HG03159 (cell line): ENCODE results near the gene ARHGEF3.

ENCODE experiments used
- ATAC-seq: cut with Tn5 transposase; IDR thresholded peaks from one replicate; pipeline ENCODE4 v1.9.1; 2021; ENCODE audit warnings: mild to moderate bottlenecking, moderate library complexity; ENCODE audit not compliant: unreplicated experiment

ARHGEF3 gene

GRCh38 chr3:56691165-56692000 lies 110.4 kb downstream of the ARHGEF3 start:
- ATAC-seq = no peak

- ATAC-seq = no peak
These were observed 112.4 kb downstream of the ARHGEF3 start for GRCh38 chr3:56689303-56689702.

- ATAC-seq = peak; percentile 63
These were observed 113.6 kb downstream of the ARHGEF3 start for GRCh38 chr3:56688191-56688590.

GRCh38 chr3:56684029-56684428 lies 117.7 kb downstream of the ARHGEF3 start:
- ATAC-seq = no peak

- ATAC-seq = peak; percentile 73
These were observed 118.5 kb downstream of the ARHGEF3 start, which contains the start of gene TASOR for GRCh38 chr3:56683122-56683817. TSS of gene TASOR (minus strand) at chr3:56683265. CDS start at chr3:56683006, 259 bp downstream.

- peak; percentile 69 for ATAC-seq
These were observed 119.2 kb downstream of the ARHGEF3 start for GRCh38 chr3:56682462-56683121.

GRCh38 chr3:56681984-56682461 lies 119.7 kb downstream of the ARHGEF3 start:
- no peak for ATAC-seq

GRCh38 chr3:56680054-56680580 lies 121.6 kb downstream of the ARHGEF3 start:
- ATAC-seq = no peak
